NCI-H1417 treated with DMSO at 0.1 percent for 48 hours (cell line): ENCODE results near the gene PDGFD.

ENCODE experiments used
- DNase-seq: peaks from one replicate; lab custom pipeline; 2025; lab: John Stamatoyannopoulos, UW

Gene PDGFD

DNA sequence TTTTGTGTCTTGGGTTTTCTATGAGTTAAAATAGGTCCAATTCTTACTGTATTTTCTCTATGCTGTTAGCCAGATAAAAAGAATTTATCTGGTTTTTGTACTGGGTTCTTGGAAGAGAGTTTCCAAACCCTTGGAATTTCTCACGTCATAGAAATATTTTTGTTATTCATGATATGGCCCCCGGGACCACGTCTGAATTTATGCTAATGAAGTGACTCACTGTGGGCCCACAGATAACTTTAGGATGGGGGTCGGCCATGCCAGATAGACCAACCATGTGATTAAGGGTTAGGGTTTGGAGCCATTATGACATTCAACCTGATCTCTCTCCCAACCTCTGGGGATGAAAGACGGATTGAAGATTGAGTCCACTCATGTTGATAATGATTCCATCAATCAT lies 163.1 kb downstream of the PDGFD start:
- no peak for DNase-seq

DNA sequence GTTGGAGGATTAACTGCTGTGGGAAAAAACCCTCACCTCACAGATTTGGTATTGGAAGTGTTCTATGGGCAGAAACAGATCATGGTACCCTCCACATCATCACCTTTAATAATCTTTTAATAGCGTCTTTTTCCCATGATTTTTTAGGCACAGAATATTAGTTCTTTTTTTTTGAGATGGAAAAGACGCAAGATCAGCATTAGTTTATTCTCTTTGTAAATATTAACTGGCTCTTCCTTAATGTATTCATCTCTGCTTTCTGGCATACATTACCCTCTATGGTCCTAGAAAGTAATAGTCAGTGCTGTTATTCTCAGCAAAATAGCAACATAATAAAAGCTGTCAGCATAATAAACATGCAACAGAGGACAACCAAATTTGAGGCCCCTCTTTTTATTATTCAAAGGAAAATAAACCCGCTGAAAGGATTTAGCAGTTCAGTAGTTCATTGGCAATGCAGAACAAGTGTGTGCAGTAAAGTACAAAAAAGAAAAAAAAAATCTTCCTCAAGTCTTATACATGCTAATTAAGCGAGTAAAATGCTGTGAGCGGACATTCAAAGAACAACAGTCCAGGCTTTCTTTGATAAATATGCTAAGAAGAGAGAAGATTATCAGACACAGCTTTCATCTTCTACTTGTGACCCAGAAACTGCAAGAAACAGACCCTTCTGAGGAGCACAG lies 165.0 kb downstream of the PDGFD start:
- no peak for DNase-seq

DNA sequence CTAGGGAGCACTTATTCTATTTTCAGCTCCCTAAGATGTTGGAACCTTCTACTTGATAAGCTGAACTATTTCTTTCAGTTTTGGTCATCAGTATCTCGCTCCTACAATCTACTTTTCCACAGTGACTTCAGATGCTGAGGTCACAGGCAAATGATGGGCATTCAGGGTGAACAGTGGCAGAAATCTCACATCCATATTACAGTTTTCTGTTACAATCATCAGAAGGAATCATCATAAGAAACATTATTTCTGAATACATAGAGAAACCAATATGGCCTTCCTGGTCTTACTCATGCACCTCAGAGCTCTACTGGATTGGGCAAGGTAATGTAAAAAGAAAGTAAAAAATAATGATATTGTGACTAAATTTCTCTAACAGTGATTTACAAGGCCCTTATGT lies 166.9 kb downstream of the PDGFD start:
- no peak for DNase-seq

DNA sequence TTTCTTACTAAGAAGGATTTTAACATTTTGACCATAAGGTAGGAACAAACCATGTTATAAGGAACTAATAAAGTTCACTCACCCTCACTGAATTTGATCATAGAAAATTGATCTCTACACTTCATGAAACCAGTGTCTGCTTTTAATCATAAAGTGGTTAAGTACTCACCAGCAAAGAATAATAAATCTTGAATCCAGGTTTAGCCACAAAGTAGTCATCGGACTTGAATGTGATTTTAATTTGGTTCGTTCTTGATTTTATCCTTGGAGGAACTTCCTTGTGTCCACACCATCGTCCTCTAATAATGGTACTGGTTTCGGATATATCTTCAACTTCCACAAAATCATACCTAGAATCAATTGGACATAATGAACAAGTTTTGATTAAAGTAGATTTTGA lies 168.1 kb downstream of the PDGFD start:
- no peak for DNase-seq

DNA sequence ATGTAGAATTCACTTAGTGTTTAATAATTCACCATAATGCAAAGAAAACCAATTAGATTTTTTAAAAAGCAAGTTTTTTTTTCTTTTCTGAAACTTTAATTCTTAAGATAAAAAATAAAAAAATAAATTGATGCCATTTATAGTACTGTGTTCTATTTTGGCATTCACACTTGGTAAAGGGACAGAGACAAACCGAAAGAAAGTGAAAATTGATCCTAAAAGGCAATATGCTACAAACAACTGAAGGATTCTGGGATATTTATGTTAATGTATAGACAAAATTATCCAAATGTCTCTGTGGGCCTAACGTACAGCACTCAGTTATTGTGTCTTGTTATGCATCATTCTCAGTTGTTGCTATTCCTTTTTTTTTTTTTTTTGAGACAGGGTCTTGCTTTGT lies 169.4 kb downstream of the PDGFD start:
- no peak for DNase-seq

DNA sequence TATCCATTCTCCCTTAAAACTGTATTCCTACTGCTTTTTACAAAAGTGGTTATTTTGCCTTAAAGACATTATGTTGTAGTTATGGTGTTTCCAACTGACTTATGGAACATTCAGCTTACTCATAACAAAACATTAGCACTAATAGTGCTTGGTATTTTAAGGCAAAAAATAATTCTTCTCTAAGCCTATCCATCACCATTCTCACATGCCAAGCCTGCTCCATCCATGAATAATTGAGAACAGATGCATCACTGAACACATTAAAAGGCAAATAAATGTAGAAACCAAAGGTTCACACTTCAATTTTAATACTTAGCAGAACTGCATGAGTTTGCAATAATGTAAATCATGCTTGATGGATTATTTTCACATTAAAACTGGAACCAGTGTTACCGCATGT lies 169.9 kb downstream of the PDGFD start:
- DNase-seq, result no peak

DNA sequence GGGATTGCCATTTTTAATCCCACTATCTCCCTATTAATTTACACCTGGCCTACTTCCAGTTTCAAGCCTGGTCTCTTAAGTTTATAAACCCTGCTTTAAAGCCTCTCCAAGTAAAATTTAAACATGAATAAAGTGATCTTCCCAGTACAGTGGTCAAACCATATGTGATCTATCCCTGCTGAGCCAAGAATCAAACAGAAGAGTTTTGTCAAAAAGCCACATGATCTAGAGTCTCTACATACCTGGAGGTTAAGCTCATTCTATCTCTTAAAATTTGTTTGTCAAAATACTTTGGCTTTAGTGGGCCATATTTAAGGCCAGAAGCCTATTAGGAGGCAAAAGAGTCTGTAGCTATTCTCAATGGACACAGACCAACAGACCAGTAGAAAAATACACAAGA lies 170.4 kb downstream of the PDGFD start:
- DNase-seq, result no peak

DNA sequence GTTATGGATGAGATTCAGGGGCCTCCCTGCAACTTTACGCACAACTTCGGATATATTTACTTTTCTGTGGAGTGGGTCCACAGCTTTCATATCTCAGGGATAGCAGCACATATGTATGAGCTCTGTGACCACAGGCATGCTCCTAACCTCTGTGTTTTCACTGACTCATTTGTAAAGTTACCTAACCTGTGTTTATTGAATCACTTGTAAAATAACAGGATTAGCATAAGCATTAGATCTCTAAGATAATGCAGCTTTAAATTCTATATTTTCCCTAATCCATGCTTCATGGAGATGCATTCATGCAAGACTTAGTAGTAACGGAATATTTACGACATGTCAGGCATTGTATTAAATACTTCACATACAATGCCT lies 175.4 kb downstream of the PDGFD start:
- DNase-seq, result no peak

DNA sequence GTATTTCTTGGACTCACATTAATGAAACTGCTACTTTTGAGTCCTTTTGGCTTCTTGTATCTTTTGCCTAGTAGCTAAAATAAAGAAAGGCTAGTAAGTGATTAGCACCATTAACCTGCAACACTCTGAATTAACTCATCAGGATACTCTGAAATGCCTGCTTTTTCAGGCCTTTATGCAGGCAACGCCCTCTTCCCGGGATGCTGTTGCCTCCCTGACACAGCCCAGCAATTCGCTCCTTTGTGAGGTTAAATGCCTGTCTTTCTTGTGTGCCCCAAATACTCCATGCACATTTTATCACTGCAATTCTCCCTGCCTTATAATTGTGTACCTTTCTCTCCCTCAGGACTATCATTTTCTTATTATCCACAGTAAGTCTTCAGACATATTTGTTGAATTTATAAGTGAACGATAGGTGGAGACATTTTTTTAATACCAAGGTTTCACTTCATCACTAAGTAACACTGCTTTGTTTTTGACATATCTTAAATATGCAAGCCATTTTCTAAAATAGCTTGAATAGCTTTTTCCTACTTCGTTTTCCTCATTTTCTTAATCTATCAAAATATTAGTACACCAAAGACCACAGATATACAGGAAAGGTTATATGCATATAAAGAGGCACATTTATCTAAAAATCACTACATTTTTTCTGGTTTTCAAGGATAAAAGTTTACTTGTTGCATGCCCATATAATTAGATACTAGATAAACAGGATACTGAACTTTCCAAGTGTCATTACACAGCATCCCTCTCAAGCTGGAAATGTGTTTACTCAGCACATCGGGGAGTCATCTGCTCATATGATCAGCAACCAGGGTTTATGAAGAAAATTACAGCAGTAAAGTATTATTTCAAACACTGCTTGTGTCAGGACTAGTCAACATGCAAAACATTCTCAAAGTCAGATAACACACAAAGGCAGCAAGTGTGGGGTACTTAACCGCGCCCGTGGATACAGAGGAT lies 176.0 kb downstream of the PDGFD start:
- DNase-seq, result no peak

DNA sequence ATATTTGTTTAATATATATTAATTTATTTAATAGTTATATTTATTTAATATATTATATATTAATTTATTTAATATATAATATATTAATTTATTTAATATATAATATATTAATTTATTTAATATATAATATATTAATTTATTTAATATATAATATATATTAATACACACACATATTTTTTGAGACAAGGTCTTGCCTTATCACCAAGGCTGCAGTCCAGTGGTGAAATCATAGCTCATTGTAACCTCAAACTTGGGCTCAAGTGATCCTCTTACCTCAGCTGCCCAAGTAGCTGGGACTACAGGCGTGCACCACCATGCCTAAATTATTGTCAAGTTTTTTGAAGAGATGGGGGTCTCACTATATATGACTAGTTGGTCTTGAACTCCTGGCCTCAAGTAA lies 178.9 kb downstream of the PDGFD start:
- DNase-seq, result no peak

DNA sequence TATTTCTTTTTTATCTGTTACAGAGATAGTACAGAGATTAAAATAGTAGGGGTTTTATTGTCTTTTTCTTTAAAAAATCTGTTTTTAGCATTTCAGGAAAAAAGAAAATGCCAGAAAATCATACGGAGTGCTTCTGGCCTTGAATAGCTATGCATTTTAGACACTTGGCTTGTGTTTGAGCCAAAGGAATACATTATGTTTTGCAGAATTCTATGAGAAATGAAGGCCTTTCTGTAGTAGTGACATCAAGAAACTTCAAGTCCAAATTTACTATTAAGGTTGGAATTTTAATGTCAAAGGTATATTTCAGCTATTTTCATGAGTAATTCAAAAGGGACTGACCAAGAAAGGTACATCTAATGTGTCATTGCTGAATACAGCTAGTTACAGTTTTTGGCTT lies 183.8 kb downstream of the PDGFD start:
- no peak for DNase-seq

DNA sequence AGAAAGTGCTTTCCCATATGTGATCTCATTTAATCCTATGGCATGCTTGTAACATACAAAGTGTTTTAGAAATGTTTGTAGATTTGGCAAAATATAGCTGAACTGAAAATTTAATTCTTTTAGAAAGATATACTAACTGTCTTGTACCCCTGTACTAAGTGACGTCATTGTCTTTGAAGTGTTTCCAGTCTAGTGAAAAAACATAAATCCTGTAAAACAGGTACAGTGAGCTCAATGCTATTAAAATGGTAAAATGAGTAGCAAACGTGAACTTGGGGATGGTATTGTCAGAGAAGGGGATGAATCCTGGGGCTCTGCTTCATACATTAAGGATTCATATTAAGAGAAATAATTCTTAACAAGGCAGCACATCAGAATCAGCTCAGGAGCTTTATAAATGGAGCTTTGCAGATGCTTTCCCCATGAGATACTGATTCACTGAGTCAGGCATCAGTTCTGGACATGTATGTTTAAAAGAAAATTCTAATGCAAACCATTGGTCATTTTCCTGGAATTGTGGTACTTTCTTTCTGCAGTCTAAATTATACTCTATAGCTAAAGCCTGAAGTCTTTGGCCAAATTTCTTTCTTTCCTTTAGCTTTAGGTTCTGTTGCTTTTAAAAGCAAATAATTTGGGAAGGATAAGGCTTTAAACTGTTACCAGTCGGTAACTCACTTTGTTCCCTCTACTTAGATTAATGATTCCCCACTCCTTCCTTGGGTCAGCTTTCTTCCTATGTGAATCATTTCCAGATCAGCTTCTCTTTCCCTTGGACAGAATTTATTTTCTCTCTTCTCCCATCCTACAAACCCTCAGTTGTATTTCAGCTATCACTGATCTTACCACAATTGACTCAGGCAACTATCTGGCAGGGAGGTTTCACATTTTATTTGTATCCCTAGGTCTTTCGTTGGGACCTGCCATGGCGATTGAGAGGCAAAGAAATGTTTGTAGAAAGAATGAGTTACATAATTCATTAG lies 185.0 kb downstream of the PDGFD start:
- no peak for DNase-seq

DNA sequence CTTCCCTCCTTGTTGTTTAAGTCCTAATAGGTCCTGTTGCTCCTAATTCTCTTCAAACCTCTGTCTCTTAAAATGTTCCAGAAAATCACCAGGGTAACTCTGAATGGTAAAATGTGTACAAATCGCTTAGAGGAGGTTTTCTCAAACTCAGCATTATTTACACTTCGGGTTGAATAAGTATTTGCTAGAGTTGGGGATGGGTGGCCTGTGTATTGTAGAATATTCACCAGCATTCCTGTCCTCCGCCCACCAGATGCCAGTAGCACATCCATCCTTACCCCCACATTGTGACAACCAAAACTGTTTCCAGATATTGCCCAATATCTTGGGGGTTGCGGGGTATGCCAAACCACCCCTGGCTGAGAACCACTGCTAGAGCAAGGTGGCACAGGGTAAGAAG lies 191.9 kb downstream of the PDGFD start:
- no peak for DNase-seq

DNA sequence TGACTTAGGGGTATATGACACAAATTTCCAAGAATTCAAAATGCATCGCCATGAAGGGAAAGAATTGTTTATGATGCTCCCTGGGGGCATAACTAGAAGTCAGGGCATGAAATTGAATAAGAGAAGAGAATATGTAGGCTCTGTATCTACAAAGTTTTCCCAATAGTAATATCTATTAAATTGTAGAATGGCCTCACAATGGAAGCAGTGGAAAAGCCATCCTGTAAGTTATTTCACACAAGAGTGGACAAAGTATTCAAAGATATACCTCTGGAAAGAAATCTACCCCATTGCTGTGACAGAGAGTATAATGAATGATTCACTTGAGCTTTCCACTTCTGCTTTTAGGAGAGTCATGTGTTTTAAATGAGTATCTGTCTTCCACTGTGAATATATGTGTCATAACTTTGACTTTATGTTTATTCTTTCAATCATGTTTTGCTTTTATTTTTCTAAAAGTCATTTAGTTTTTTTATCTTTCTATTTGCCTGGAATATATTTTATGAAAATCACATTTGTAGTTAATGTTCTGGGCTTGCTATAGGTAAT lies 193.2 kb downstream of the PDGFD start:
- no peak for DNase-seq

DNA sequence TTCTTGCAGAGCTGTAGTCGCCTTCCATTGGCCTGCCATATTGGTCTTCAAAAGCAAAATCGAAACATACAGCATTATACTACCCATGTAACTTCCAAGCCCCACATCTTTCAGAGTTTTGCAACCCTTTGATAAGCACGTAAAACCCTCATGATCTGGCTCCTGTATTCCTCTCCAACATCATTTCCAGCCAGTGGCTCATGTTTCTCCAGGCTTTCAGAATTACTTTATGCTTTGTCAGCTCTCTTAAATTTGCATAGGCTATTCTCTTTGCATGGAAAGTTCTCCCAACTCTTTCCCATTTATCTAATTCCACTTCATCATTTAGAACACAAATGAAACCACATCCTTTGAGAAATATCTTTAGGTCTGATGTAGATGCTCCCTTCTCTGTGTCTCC lies 195.3 kb downstream of the PDGFD start:
- no peak for DNase-seq

DNA sequence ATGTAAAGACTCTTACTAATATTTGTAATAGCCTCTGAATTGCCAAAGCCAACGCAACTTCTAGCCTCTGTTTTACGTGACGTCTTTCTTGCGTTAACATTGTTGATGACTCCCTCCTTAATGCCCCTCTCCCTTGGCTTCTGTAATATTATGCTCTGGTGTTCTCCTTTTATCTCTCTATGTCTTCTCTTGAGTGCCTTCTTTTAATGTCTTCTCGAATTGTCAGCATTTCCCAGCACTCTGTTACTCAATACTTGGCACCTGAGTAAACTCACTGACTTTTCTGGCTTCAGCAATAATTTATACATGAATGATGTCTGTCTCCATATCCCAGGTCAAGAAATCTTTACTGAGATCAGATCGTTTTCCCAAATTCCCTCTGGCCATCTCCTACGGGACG lies 196.0 kb downstream of the PDGFD start:
- DNase-seq, result no peak

DNA sequence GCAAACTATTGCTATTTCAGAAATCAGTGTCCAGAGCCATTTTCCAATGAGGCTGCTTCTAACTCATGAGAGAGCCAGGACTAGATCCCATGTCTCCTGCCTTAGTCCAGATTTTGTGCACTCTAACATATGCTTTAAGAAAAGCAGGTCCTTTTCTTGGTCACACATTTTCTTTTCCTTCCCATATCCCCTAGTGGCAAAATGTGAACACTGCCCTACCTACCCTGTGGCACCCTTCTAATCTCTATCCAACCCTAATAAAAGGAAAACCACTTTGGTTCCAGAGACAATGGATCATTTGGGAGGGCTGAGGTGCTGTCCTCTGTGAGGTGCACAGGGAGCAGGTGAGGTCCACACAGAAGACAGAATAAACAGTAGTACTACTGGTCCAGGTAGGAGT lies 199.6 kb downstream of the PDGFD start:
- DNase-seq, result no peak

DNA sequence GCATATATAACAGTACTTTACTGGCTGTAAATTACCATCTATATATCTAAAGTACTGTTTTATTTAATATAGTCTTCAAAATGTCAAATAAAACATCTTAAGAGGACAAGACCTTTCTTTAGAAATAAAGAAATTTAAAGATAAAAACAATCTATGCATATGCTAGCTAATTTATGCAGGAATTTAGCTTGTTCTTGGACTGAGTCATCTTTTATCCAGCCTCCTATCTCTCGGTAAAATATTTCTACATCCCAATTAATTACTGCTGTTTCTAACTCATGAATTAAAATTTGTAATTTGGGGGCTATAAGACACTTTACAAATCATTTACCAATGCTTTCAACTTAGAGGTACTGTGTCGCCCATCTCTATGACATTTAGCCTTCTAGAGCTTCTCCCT lies 200.3 kb downstream of the PDGFD start:
- no peak for DNase-seq

DNA sequence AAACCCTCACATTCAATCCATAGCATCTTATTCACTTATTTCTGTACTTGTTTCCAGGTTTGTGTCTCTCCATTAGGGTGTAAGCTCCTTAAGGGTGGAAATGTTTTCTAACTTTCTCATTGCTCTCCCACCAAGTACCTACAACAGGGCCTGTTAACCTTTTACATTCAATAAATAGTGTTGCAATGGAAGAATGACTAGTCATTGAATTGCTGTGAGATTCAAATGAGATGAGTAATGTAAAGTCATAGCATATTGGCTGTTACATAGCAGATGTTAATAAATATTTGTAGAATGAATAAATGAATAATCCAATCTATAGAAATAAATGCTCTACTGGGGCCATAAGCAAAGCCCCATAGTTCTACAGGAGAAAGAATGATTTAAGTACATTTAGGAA lies 202.9 kb downstream of the PDGFD start:
- no peak for DNase-seq

DNA sequence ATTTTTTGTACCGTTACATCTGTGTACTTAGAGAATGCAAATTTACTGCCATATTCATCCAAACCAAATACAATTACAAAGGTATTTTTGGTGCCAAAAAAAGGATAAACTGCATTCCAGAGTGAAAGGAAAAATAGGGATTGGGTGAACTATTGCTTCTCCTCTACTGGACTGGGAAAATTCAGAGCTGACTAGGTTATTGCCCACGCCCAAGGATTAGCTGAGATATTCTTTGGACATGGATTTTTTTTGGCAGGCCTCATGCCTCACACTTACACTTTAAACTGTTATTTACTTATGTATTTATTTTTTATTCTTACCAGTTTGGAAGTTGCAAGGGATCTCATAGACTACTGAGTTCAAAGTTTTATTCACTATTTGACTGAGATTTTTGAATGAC lies 203.8 kb downstream of the PDGFD start:
- DNase-seq, result no peak

DNA sequence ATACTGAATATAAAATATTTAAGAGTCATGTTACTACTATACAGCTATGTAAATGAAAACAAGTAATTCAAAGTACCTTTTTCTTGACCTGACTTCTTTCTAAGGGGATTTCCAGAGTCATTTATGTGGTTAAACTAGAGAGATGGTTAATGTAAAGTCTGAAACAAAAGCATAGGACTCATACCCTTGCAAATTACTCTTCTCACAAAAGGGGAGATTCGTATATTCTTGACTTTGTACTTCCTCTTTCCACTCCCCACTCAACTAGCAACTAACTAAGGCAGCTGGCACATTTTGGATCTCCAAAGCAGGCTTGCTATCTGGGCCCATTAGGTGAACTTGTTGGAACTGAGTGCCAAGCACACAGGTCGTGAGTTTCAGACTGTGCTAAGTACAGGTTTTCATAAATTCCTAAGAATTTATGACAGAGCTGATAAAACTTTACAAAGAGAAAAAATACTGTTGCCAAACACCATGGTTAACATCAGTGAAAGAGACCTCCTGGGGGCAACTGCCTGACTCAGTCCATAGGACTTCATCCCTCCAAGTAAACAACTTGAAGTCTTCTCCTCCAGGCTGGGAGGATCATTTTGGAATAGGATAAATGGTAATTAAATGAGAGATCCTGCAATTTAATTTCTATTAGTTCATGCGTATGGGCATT lies 204.5 kb downstream of the PDGFD start:
- no peak for DNase-seq
